GM15510 (cell line): ENCODE measurements around the gene POLH.

Experiments
- POLR2A ChIP-seq: IDR thresholded peaks from 3 replicates; pipeline ENCODE4 v1.6.1; 2011; ENCODE audit warnings: borderline replicate concordance; ENCODE audit not compliant: insufficient read length; ENCODE audit errors: extremely low read depth

Gene POLH

DNA sequence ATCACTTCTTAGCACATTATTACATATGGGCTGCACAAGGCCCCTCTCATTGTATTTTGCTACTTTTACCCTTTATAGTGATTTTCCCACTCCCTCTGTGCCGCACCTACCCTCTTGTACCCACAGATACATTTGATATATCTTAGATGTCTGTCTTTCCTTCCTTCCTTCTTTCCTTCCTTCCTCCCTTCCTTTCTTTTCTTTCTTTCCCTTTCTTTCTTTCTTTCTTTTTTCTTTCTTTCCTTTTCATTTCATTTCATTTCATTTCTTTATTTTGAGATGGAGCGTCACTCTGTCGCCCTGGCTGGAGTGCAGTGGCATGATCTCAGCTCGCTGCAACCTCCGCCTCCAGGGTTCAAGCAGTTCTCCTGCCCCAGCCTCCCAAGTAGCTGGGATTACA is 12.2 kb downstream of the POLH start:
- no peak for TF ChIP-seq POLR2A

DNA sequence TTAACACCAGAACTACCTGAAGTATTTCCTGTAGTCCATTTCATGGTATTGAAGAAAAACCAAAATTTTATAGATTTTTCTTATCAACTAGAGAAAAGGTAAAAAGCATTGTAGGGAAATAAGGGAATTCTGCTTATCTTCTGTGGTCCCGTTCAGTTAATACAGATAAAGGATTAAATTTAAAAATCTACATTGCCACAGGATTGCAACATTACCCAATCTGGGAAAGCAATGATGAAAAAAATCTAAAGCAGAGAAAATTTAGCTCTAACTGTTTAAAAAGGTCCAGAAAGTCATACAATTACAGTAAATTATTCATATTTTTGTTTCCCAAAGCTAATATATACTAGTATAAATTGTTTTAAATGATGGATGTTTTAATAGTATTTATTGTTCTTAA is 18.0 kb downstream of the POLH start:
- TF ChIP-seq POLR2A: no peak

DNA sequence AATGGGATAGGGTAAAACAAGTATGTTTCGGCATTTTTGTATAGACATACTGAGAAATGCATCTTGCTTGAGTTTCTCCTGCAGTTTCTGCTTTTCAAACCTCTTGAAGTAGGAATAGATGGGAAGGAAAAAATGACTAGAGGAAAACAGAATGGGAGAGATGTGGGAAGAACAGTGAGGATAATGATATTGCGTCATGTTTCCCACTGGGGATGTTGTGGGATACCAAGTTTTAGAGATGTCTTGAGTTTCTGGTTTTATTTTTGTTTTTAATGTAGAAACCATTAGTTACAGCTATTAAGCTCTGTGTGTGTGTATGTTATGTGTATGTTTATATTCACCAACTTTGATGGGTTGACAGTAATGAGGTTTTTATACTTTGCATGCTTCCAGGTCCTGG is 24.6 kb downstream of the POLH start:
- no peak for TF ChIP-seq POLR2A

DNA sequence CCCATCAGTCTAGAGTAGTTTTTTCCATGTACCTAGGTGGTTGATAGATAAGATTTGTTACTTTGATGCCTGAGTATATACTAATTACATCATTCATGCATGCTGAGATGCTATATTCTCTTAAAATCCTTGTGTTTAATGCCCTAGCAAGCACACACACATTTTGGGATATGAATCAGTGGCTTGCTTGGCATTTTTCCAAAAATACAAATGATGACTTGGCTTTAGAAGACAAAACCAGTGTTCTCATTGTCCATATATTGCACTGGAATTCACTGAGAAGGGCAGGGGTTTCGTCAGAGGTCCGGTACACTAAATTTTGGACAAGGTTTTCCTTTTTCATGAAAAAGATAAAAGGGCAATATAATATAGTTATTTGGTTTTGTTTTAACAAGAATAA is 28.2 kb downstream of the POLH start:
- TF ChIP-seq POLR2A: no peak

DNA sequence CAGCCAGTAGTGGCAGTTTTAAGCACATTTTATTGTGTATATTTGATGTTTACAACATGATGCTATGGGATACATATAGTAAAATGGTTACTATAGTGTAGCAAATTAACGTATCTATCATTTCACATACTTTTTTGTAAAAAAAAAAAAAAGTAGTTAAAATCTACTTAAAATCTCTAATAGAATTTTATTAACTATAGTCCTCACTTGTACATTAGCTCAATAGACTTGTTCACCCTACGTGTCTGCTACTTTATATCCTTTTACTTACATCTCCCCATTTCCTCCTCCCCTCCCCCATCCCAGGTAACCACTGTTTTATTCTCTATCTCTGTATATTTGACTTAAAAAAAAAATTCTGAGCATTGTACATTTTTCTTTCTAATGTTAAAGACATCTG is 30.0 kb downstream of the POLH start:
- TF ChIP-seq POLR2A: no peak

DNA sequence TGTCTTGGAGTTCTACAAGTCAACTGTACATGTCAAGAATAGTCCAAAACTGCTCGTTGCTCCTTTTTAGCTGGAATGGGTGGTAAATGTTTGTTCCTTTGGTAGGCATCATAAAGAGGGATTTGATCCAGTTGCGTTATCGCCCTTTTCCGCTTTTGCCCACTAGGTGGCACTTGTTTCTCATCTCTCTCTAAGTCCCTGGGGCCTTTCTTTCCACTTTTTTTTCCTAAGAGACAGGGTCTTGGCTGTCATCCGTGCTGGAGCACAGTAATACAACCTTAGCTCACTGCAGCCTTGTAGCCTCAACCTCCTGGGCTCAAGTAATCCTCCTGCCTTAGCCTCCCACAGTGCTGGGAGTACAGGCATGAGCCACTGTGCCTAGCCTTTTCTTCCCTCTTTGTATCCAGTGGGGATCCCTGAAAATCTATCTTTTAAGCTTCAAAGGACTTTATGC is 32.4 kb downstream of the POLH start:
- no peak for TF ChIP-seq POLR2A

DNA sequence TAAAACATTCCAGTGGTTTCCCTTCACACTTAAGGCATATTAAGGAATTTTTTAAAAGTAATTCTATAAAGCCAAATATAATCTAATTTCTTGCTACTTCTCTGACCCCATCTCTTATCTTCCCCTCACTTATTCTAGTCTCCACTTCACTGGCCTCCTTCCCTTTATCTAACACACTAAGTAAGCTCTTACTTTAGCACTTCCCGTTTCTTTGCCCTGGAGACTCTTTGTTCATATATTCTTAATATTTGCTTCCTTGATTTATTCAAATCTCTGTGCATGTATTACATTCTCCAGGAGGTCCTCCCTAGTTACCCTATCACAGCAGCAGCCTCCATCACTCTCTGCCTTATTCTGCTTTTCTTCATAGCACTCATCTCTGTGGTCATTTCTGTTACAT is 32.8 kb downstream of the POLH start:
- no peak for TF ChIP-seq POLR2A

DNA sequence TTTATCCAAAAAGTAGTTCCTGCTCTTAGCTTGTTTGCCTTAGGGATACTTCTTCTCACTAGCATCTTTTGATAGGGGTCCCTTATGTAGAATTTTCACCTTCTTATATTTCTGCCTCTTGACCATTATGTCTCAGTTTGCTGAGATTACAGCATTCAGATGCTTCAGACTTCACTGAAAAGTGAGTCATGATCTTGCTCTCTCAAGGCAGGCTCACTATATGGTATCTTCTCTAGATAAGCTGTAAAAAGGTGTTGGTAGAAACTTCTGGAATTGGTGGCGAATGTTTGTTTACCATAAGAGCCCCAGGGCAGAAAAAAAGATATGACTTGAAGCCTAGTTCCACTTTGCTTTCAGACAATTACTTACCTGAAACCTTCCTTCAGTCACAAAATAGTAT is 33.4 kb downstream of the POLH start:
- TF ChIP-seq POLR2A: no peak

DNA sequence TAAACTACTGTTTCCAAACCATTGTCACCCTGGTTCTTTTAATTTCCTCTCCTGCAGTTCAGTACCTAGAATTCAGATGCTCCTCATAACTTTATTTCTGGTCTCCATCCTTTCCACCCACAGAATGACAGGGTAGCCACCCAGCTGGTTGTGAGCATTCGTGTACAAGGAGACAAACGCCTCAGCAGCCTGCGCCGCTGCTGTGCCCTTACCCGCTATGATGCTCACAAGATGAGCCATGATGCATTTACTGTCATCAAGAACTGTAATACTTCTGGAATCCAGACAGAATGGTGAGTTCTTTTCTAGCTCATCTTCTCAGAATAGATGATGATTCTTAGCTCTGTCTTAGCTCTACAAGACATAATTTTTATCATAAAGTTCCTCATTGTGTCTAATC is 34.4 kb downstream of the POLH start:
- no peak for TF ChIP-seq POLR2A

DNA sequence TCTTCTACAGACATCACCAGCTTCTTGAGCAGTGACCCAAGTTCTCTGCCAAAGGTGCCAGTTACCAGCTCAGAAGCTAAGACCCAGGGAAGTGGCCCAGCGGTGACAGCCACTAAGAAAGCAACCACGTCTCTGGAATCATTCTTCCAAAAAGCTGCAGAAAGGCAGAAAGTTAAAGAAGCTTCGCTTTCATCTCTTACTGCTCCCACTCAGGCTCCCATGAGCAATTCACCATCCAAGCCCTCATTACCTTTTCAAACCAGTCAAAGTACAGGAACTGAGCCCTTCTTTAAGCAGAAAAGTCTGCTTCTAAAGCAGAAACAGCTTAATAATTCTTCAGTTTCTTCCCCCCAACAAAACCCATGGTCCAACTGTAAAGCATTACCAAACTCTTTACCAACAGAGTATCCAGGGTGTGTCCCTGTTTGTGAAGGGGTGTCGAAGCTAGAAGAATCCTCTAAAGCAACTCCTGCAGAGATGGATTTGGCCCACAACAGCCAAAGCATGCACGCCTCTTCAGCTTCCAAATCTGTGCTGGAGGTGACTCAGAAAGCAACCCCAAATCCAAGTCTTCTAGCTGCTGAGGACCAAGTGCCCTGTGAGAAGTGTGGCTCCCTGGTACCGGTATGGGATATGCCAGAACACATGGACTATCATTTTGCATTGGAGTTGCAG is 37.9 kb downstream of the POLH start:
- no peak for TF ChIP-seq POLR2A

DNA sequence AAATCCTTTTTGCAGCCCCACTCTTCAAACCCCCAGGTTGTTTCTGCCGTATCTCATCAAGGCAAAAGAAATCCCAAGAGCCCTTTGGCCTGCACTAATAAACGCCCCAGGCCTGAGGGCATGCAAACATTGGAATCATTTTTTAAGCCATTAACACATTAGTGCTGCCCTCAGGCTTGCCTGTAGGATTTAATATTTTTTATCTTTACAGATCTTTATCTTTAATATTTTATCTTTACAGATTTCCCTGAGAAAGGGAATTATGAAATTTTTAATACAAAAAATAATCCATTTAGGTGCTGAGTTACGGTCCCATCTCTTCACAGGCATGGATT is 38.4 kb downstream of the POLH start:
- TF ChIP-seq POLR2A: no peak

DNA sequence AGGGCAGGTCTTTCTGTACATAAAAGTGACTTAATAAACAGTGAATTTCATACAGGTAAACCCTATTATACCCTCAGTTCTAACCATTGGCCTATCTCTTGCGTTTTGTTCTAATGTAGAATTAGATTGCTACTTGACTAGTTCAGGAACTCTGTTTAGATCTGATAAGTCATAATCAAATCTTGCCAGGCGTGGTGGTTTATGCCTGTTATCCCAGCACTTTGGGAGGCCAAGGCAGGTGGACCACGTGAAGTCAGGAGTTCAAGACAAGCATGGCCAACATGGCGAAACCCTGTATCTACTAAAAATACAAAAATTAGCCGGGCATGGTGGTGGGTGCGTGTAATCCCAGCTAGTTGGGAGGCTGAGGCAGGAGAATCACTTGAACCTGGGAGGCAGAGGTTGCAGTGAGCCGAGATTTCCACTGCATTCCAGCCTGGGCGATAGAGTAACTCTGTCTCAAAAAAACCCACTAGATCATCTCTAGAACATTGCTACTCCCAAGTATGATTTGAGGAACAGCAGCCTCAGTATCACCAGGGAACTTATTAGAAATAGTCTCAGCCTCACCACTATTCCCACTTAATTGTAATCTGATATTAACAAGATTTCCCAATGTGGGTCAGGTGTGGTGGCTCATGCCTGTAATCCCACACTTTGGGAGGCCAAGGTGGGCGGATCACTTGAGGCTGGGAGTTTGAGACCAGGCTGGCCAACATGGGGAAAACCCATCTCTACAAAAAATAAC is 40.9 kb downstream of the POLH start:
- no peak for TF ChIP-seq POLR2A

DNA sequence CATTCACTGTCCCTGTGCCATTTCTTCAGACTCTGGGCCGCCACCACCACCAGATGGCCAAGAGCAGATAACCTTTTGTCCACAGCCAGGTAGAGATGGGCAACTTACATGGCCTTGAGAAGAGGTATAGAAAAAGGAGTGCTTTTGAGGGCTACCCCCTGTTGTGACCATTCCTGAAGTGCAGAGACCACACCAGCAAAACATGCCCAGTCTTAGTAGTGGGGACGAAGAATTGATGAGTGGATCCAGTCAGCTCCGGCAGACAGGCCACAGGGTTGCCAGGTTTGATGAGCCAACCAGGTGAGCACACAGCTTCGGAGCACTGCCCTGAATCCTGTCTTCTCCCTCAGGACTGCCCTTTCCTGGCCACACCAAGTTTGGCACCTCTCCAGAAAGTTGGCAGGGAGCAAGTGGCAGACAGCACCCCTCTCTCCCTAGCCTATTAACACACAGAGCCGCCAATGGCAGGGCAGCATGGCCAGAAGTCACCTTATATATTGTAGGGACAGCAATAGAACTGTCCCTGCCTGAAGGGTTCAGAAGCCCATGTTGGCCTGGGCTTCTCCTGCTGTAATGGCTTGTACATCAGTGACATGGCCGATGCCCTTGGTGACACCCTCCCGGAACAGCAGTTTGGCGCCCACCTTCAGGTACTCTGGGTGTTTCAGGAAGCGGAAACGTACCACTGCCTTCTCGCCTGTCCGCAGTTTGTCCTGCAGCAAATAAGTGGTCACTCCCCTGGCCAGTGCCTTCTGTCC is 45.3 kb downstream of the POLH start:
- no peak for TF ChIP-seq POLR2A

DNA sequence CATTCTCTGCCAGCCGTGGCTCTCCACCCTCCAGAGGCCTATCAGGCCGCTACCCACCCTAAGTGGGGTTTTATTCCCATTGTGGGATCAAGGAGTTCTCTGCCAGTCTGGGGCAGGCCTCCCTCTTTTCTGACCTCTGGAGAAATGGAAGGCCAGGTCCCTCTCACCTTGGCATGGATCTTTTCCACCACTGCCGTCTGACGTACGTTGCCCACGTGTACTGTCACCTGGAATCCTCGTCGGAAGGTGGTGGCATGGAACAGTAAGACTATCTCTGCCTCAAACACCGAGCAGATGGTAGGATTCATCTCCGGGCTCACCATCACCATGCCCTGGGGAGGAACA is 45.8 kb downstream of the POLH start:
- TF ChIP-seq POLR2A: no peak

DNA sequence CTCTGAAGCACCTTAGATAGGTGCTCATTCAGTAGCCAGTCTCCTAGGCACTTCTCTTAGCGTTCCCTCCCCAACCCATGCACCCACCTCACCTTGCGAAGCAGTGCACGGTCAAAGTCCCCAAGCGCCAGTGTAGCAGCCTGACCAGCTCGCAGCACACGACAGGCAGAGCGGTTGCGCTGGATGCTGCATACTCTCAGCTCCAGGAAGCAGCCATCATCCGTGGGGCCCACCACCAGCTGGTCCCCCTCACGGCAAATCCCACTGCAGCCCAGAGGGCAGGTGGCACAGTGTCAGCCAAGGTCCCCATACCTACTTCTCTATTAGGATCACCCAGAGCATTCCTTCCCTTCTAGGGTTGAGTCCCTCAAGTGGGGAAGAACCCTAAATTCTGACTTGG is 46.6 kb downstream of the POLH start:
- TF ChIP-seq POLR2A: no peak
